LHCN-M2 (cell line): ENCODE data around the gene GPHB5. TPM values are rescaled to one million over a fixed set of nuclear protein-coding genes. Genes with fewer than 3 reads are reported as not detected.

Experiments
- total RNA-seq: library from RNA; depleted of rRNA; stranded (reverse); fragments of >200 nt; gene quantifications from 2 replicates; pipeline ENCODE4 v1.2.3, GENCODE V29; 2014; rRNA removed

Gene GPHB5
- total RNA-seq, 1 experiment from 2014 or later = not detected

Other genes starting within 250 kb of the GPHB5 start
- not detected in 2 replicates for gene RHOJ, start 114.5 kb downstream of the GPHB5 start, total RNA-seq
- 15.4 and 19.7 TPM in 2 replicates for gene PPP2R5E, start 224.4 kb upstream of the GPHB5 start, total RNA-seq